HG02610 (cell line): ENCODE measurements around the gene NABP1.

Experiments
- ATAC-seq: cut with Tn5 transposase; IDR thresholded peaks from one replicate; pipeline ENCODE4 v1.9.1; 2021; ENCODE audit warnings: mild to moderate bottlenecking, moderate library complexity; ENCODE audit not compliant: unreplicated experiment

The NABP1 gene

DNA sequence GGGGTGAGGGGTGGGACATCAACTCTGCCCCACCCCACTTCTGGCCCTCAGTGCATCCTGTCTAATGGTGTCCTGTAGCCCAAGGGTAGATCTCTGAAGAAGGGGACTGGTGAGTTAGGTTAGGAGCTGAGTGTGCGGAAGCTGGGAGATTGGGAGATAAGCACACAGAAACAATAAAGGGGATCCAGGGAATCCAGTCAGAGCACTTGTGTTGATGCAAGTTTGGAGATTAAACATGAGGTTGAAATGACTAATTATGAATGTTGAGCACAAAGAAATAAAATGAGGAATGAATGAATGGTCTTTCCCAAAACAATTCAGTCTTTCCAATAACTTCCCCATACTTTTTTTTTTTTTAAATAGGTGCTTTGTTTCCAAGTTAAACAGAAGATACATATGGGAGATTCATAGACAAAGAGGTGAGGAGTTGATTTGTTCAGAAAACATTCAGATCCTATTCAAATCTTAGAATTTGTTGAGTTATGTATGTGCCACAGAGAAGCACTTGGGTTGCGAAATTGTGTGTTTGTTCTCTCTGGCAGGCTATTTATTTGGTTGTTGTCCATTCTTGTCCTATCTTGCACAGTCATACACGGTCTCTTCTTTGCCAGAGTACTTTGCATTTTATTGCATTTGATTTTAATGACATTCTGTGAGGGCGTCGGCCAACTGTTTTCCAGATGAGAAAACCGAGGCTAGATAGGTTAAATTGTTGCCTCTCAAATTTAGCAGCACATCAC lies 31.6 kb upstream of the NABP1 start:
- no peak for ATAC-seq

- ATAC-seq: no peak
These were observed 28.4 kb upstream of the NABP1 start for GRCh38 chr2:191649519-191649918.

DNA sequence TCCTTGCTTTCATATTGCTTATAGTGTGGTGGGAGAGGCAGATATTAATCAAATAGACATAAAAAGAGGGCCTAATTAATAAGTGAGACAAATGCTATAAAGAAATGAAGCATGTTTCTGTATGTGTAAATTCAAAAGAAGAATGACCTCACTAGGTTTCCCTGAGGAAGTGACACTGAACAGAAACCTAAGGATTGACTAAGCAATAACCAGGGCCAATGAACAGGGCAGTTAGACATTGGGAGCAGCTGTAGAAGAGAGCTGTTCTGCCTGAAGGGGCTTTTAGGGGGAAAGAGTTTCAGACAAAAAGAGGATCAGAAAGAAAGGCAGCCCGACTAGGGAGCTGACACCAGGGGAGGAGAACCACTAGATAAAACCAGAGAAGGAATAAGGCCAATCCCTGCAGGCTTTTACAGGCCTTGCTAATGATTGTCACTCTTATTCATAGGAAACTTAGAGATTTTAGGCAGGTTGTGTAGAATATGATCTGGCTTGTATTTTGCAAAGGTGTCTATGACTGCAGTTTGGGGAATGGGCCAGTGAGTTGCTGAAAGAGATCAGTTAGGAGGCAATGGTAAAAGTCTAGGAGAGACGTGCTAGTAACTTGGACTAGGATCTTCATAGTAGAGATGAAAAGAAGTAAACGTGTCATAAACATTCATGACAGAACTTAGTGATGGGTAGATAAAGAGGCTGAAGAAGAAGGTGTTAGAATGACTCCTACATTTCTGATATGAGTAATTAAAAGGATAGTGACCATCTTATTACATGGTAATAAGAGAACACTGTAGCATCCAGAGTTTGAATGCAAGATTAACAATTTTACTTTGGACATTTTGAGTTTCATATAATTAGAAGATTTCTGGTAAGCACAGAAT lies 26.8 kb upstream of the NABP1 start:
- ATAC-seq: peak; percentile 99

DNA sequence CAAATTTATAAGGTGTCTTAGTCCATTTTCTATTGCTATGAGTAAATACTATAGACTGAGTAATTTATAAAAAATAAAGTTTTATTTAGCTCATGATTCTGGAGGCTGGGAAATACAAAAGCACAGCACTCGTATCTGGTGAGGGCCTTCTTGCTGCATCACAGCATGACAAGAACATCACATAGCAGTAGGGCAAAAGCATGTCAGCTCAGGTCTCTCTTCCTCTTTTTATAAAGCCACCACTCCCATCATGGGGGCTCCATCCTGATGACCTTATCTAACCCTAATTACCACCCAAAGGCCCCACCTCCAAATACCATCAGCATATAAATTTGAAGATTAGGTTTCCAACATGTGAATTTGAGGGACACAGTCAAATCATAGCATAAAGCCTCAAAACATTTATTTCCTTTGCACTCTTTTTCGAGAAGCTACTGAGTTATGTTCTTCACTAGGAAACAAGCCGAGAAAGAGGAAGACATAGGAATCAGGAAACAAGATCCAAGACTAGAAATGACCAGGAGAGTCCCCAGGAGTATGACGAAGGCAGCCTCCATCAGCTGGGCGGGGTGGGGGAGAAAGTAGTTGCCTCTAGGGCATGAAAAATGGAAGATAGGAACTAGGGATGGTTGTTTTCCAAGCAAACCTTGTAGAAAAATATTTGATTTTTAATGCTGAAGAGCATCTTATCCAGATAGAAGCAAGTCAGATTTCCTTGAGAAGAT lies 24.1 kb upstream of the NABP1 start:
- no peak for ATAC-seq

GRCh38 chr2:191656391-191656790 lies 21.5 kb upstream of the NABP1 start:
- no peak for ATAC-seq

- no peak for ATAC-seq
These were observed 21.1 kb upstream of the NABP1 start for GRCh38 chr2:191656792-191657191.

GRCh38 chr2:191657977-191658376 lies 20.0 kb upstream of the NABP1 start:
- ATAC-seq: no peak

DNA sequence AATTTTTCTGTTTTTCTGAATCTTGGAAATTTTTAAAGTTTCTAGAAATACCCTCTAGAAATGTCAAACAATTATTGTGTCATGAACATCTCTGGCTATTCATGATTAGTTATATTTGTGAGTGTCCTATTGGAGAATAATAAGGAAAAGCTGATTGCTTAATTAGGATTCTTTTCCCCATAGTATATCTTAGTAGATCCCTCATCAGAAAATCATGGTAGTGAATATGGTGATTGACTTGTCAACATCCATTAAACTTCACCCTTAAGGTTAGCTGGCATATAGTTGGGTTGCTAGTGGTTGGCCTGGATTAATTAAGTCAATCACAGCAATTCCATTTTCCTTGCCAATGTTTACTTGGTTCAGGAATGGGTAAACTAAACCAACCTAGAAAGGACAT lies 18.7 kb upstream of the NABP1 start:
- no peak for ATAC-seq

DNA sequence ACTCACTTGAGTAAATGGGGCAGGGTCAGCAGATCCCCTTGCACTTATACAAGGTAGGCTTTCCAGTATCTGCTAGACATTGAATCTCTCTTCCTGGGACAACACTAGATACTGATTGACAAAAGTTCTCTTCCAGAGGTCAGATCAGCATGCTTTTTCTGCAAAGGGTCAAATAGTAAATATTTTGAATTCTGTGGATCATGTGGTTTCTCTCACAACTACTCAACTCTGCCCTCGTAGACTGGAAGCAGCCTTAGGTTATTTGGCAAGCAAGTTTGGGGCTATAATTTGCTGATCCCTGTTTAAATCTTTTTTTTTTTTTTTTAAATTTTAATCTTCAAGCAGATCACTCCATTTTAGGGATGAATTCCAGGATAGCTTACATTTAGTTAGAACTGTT lies 17.4 kb upstream of the NABP1 start:
- ATAC-seq: no peak

GRCh38 chr2:191661097-191661924 lies 16.6 kb upstream of the NABP1 start:
- ATAC-seq: no peak

- no peak for ATAC-seq
These were observed 12.9 kb upstream of the NABP1 start for GRCh38 chr2:191664823-191665677.

DNA sequence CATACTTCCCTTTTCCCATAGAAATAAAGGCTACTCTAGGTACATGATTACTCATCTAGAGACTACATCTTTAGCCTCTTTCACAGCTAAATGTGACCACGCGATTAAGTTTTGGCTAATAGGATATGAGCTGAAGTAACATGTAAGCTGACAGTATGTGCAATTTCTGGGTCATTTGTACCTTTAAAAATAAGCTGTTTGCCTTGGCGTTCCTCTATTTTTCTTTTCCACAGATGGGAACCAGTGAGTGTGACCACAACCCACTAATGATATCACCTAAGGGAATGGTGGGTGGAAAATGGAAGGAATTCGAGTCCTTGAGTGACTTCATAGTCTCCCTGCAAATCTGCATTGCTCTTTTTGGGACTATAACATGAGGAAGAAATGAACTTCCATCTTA lies 11.7 kb upstream of the NABP1 start:
- no peak for ATAC-seq

DNA sequence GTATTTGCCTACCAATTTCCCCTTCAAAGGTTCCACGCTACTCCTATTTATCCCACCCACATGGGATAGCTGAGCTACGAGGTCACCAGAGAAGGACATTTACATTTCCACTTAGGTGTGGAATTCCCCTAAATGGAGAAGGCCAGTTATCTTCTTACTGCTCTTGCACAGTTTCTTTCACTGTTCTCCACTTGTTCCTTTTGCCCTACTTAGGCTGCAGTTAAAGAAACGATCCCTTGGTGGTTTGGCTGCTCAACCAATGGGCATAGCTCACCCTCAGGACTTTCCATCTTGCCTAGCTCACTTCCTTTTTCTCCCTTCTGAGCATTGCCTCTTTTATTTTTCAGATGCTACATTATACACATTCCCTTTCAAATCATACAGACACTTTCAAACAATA lies 11.2 kb upstream of the NABP1 start:
- peak; percentile 85 for ATAC-seq

DNA sequence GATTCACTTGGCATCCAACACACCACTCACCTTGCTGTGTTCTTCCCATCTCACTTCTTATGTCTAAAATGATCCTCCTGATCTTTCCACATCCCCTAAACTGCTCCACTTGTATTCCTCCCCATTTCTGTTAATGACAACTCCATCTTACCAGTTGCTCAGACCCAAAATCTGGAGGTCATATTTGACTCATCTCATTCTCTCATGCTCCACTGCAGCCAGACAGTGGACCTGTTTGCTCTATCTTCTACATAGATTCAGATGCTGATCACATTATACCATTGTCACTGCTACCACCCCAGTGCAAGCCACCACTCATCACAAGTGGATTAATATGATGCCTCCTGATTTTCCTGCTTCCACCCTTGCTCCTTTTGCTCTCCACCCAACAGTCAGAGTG lies 7.9 kb upstream of the NABP1 start:
- ATAC-seq: peak; percentile 75

DNA sequence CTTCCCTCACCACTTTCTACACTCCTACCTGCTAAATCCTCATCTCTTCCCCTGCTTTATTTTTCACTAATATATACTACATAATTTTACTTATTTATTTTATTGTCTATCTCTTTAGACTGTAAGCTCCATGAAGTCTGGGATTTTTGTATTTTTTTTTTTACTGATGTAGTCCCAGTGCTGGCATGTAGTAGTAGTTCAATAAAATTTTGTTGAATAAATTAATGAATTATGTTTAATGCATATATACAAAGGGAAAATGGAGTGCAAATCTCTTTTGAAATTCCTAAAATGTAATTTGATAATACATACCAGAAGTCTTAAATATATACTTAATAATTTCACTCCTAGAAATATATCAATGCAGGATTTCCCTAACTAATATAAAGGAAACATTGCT lies 7.1 kb upstream of the NABP1 start:
- ATAC-seq: no peak

GRCh38 chr2:191675807-191676721 lies 1.9 kb upstream of the NABP1 start:
- ATAC-seq: peak; percentile 58

GRCh38 chr2:191676790-191677645 lies 918 bp upstream of the NABP1 start:
- ATAC-seq: peak; percentile 38
